SU-DHL-6 (cell line): ENCODE measurements around the gene NDUFS2.

ENCODE experiments used
- CTCF ChIP-seq: fragments of 200-600 bp; sonication (generic); IDR thresholded peaks from one replicate; pipeline ENCODE4 v1.5.1; 2017; ENCODE audit warnings: antibody characterized with exemption, mild to moderate bottlenecking, low read length, moderate library complexity; ENCODE audit not compliant: insufficient read depth, poor library complexity, severe bottlenecking
- EZH2phosphoT487 ChIP-seq: fragments of 200-600 bp; sonication (generic), shearing (Covaris generic); conservative IDR thresholded peaks from 2 replicates; pipeline ENCODE4 v1.6.1; 2018; ENCODE audit warnings: mild to moderate bottlenecking, antibody characterized with exemption, low read length, moderate library complexity, mixed read lengths

GRCh38 chr1:161214369-161214768 lies 12.2 kb downstream of the NDUFS2 start:
- no peak for TF ChIP-seq CTCF
- no peak for TF ChIP-seq EZH2phosphoT487
